Karpas-422 (cell line): ENCODE data around the gene PPIL3. TPM values are rescaled to one million over a fixed set of nuclear protein-coding genes. Genes with fewer than 3 reads are reported as not detected.

Source experiments
- DNase-seq: peaks from one replicate; pipeline ENCODE4 v3.0.0-alpha.2; 2015
- H2AFZ ChIP-seq: fragments of 200-600 bp; sonication (generic); 2 replicates; pipeline ENCODE4 v1.6.1; 2014; ENCODE audit warnings: antibody characterized with exemption, low read length, mixed read lengths
- H3K27ac ChIP-seq: fragments of 200-600 bp; sonication (generic); 2 replicates; pipeline ENCODE4 v1.5.1; 2014; ENCODE audit warnings: mild to moderate bottlenecking, low read length, moderate library complexity
- H3K27me3 ChIP-seq: fragments of 200-600 bp; sonication (generic); 2 replicates; pipeline ENCODE4 v1.6.1; 2014; ENCODE audit warnings: low read length, mixed read lengths
- H3K36me3 ChIP-seq: fragments of 200-600 bp; sonication (generic); 2 replicates; pipeline ENCODE4 v1.6.1; 2014; ENCODE audit warnings: low read length, mixed read lengths; ENCODE audit not compliant: insufficient read depth
- H3K4me1 ChIP-seq: fragments of 200-600 bp; sonication (generic); 2 replicates; pipeline ENCODE4 v1.6.1; 2014; ENCODE audit warnings: mild to moderate bottlenecking, low read length, mixed read lengths
- H3K4me2 ChIP-seq: fragments of 200-600 bp; sonication (generic); 2 replicates; pipeline ENCODE4 v1.6.1; 2014; ENCODE audit warnings: low read length, low read depth, mild to moderate bottlenecking; ENCODE audit not compliant: poor library complexity, severe bottlenecking
- H3K4me3 ChIP-seq: fragments of 200-600 bp; sonication (generic); 2 replicates; pipeline ENCODE4 v1.5.1; 2014; ENCODE audit warnings: mild to moderate bottlenecking, antibody characterized with exemption, low read length, mixed read lengths
- H3K79me2 ChIP-seq: fragments of 200-600 bp; sonication (generic); 2 replicates; pipeline ENCODE4 v1.6.1; 2014; ENCODE audit warnings: mild to moderate bottlenecking, low read length, mixed read lengths
- H3K9ac ChIP-seq: fragments of 200-600 bp; sonication (generic); 2 replicates; pipeline ENCODE4 v1.6.0; 2014; ENCODE audit warnings: low read length
- H3K9me2 ChIP-seq: fragments of 200-600 bp; sonication (generic), shearing (Covaris generic); replicated peaks from 2 replicates; pipeline ENCODE4 v1.6.0; 2014; ENCODE audit warnings: mild to moderate bottlenecking, low read length, moderate library complexity; ENCODE audit not compliant: insufficient read depth
- H3K9me3 ChIP-seq: fragments of 300-700, 200-600 bp; sonication (generic); 2 replicates; pipeline ENCODE4 v1.6.1; 2014; ENCODE audit warnings: low read length, mixed read lengths
- H4K20me1 ChIP-seq: fragments of 200-600 bp; sonication (generic); 2 replicates; pipeline ENCODE4 v1.6.1; 2014; ENCODE audit warnings: mild to moderate bottlenecking, antibody characterized with exemption, low read length, low read depth; ENCODE audit not compliant: insufficient read depth
- total RNA-seq: library from RNA; depleted of rRNA; stranded (reverse); fragments of >200 nt; shearing (Covaris generic); gene quantifications from 2 replicates; pipeline ENCODE4 v1.2.3, GENCODE V29; 2014; ENCODE audit warnings: low replicate concordance; rRNA removed

Gene PPIL3
- 38.2 and 96.6 TPM in 2 replicates for total RNA-seq

DNA sequence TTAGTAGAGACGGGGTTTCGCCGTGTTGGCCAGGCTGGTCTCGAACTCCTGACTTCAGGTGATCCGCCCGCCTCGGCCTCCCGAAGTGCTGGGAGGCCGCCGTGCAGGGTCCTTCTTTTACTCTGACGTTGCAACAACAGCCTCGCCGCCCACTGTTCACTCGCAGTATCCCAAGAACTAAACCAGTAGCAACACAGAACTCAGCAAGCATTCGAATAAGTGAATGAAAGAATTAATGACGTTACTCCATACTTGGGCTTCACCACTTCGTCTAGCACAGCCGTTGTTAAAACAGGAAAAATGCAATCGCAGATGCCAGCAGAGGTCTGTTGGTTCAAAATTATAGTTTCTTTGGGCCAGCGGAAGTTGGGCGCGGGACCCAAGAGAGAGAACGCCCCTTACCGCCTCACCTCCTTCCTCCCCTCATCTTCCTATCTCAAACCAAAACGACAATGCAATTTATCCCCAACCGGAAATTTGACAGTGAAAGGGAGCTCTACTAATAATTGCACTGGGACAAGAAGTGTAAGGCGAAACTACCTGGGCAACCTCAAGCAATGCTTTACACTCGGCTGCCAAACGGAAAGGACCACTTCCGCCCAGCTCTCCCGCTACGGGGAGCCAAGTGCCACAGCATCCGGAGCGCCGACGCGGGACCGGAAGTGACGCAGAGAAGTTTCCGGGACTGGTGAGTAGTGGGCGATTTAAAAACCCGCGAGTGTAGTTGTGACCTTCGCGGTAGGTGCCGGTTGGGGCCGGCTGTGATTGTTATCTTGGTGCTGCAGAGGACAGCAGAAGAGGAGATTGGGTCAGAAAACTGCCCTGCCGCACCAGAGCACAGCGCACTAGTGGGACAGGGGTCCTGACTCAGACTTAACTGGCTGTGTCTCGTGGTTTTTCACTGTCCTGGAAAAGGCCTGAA is at the start of gene PPIL3, which contains the start of gene NIF3L1:
PPIL3 (minus strand) TSS at position 374 of the 922 bp plus-strand sequence. CDS start 1,462 bp downstream, outside the sequence.
NIF3L1 (plus strand) TSS at position 668 of the 922 bp plus-strand sequence. CDS start 2,573 bp downstream, outside the sequence.
- H3K9me3 ChIP-seq: no peaks in the 10 kb centered on the region
- peak within 1 kb of the TSS; percentile 98 for H3K4me2 ChIP-seq
- H3K27ac ChIP-seq: peak within 1 kb of the TSS; percentile 84
- H2AFZ ChIP-seq: peak within 1 kb of the TSS; percentile 74
- peaks cover 20% of the 10 kb centered on the region; the same call in 1 of the 2 replicates for H3K36me3 ChIP-seq
- peaks cover 37% of the 10 kb centered on the region for H3K4me1 ChIP-seq
- no peaks in the 10 kb centered on the region for H4K20me1 ChIP-seq
- peak within 1 kb of the TSS; percentile 91 for H3K4me3 ChIP-seq
- H3K9me2 ChIP-seq: no peaks in the 10 kb centered on the region
- peaks cover 70% of the 10 kb centered on the region for H3K79me2 ChIP-seq
- no peaks in the 10 kb centered on the region for H3K27me3 ChIP-seq
- peak; percentile 100 for DNase-seq
- H3K9ac ChIP-seq: peak within 1 kb of the TSS; percentile 91

DNA sequence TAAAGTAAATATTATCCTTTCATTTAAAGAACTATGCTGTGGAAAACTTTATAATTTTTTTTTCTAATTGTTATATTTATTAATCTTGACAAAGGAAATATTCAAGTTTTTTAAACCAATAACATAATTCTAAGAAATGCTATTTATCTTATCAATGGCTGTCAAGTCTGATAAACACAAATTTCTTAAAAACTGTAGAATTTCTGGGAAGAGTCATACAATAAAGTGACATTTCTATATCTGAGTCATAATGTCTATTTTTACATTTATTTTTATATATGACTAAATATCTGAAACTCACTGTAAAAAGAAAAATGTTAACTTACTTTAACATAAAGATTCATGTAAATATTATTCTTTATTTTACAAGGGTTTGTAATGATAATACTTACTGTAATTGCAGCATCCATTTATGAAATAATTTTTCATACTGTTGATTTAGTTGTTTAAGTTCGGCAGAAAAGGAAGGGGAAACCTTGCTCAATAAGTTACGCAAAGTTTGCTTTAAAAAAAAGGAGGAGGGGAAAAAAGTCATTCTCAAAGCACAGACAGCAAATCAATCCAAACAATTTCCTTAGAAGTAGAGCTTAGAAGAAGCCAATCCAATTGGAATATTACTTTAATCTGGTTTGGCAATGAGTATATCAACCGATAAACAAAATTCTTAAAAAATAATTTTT is 42.2 kb upstream of the PPIL3 start:
- Histone ChIP-seq H3K4me3 (no peak overlapping the region), H3K9me2 (no peaks in the 10 kb centered on the region), H3K4me2 (no peak overlapping the region), H3K36me3 (peaks cover 59% of the 10 kb centered on the region), H3K79me2 (0 out of 2 replicates have a peak, but pooled peaks cover 4% of the 10 kb centered on the region), H2AFZ (no peak overlapping the region), H3K27ac (no peak overlapping the region), H3K27me3 (no peaks in the 10 kb centered on the region), H3K9me3 (no peaks in the 10 kb centered on the region), H3K4me1 (no peaks in the 10 kb centered on the region), H3K9ac (no peak overlapping the region), H4K20me1 (no peaks in the 10 kb centered on the region)
- DNase-seq: no peak

DNA sequence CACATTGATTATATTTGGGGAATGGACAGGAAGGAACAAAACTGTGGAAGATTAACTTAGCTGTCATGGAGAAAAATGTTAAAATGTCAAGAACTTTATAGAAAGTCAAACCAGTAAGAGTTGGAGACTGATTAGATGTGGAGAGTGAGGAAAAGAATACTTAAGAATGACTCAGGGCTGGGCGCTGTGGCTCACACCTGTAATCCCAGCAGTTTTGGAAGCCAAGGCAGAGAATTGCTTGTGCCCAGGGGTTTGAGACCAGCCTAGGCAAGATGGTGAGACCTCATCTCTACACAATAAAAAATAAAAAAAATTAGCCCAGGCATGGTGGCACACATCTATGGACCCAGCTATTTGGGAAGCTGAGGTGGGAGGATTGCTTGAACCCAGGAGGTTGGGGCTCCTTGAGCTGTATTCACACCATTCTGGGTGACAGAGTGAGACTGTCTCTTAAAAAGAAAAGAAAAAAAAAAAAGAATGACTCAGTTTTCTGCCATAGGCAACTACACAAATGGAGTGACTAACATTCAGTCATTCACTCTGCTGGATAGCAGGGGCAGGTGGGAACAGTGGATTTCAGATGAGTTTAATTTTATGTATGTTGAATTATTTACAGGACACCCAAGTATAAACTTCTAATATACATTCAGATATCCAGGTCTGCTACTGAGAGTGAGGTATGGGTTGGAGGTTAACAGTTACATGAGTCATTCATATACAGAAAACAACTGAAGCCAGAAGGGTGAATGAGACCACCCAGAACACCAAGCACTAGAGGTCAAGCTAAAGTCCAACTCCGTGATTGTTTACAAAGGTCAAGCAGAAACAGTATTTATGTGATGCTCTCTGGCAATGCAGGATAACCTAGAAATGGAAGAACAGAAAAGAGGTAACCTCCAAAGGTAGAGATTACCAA is 40.7 kb upstream of the PPIL3 start:
- Histone ChIP-seq H3K4me2 (no peak overlapping the region), H3K9me3 (no peaks in the 10 kb centered on the region), H3K27ac (no peak overlapping the region), H3K4me1 (no peaks in the 10 kb centered on the region), H3K4me3 (no peak overlapping the region), H3K9ac (no peak overlapping the region), H3K27me3 (no peaks in the 10 kb centered on the region), H3K9me2 (no peaks in the 10 kb centered on the region), H2AFZ (no peak overlapping the region), H3K36me3 (peaks cover 56% of the 10 kb centered on the region), H4K20me1 (no peaks in the 10 kb centered on the region), H3K79me2 (0 out of 2 replicates have a peak, but pooled peaks cover 4% of the 10 kb centered on the region)
- DNase-seq: no peak

DNA sequence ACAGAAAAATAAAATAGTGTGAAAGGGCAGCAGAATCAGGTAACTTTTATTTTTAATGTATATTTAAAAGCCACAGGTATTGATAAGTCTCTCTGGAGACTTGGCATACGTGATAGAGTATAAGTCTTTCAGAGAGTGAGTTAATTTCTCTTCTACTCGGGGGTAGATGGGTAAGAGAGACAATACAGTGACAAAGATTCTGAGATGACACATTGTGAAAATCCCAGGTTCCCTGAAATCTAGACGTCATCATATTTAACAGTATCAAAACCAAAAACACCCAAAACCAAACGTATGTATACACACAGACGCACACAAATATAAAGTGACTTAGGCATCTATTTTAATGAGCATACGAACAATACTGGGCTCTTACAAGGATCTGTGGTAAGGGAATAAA is 33.6 kb upstream of the PPIL3 start:
- Histone ChIP-seq H3K79me2 (peaks cover 4% of the 10 kb centered on the region; the same call in 1 of the 2 replicates), H3K36me3 (peaks cover 51% of the 10 kb centered on the region), H3K9me2 (no peaks in the 10 kb centered on the region), H3K9ac (no peak overlapping the region), H4K20me1 (no peaks in the 10 kb centered on the region), H3K4me3 (no peak overlapping the region), H3K27ac (no peak overlapping the region), H3K4me2 (no peak overlapping the region), H3K4me1 (no peaks in the 10 kb centered on the region), H2AFZ (no peak overlapping the region), H3K9me3 (no peaks in the 10 kb centered on the region), H3K27me3 (no peaks in the 10 kb centered on the region)
- DNase-seq: no peak

DNA sequence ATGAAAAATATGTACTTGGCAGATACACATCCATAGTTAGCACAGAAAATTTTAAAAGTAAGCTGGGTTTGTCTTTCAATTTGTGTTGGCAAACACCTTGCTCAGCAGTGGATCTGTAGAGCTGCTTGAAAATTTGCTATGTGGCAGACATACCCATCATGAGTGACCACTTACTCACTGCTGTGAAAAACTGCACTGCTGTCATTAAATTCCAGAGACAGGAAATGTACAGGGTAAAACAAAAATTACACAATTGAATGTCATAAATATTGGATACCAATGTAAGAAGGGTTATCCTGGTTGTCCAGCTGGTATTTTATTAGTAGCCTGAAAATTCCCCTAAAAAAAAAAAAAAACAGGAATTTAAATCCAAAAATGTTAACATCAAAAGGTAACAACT is 24.8 kb upstream of the PPIL3 start:
- peaks cover 4% of the 10 kb centered on the region; the same call in 1 of the 2 replicates for H3K79me2 ChIP-seq
- H3K27me3 ChIP-seq: no peaks in the 10 kb centered on the region
- H3K4me2 ChIP-seq: no peak overlapping the region
- H3K9me3 ChIP-seq: no peaks in the 10 kb centered on the region
- DNase-seq: no peak
- H3K36me3 ChIP-seq: peaks cover 44% of the 10 kb centered on the region
- no peaks in the 10 kb centered on the region for H3K4me1 ChIP-seq
- no peak overlapping the region for H2AFZ ChIP-seq
- H3K9ac ChIP-seq: no peak overlapping the region
- no peak overlapping the region for H3K27ac ChIP-seq
- no peaks in the 10 kb centered on the region for H4K20me1 ChIP-seq
- H3K4me3 ChIP-seq: no peak overlapping the region
- H3K9me2 ChIP-seq: no peaks in the 10 kb centered on the region

DNA sequence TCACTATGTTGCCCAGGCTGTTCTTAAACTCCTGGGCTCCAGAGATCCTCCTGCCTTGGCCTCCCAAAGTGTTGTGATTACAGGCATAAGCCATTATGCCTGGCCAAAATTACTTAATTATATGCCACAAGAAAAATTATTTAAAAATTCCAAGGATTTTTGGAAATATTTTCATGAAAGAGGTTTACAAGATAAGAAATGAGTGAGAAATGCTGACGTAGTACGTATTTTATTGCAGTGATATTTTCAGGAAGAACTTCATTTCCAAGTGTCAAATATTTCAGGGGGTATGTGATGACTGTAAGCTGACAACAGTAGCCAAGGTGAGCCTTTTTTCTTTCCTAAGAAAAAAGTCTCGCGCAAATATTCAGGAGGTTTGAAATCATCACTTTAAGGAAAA is 21.1 kb upstream of the PPIL3 start:
- peaks cover 47% of the 10 kb centered on the region for H3K36me3 ChIP-seq
- H4K20me1 ChIP-seq: no peaks in the 10 kb centered on the region
- H2AFZ ChIP-seq: no peak overlapping the region
- no peaks in the 10 kb centered on the region for H3K4me1 ChIP-seq
- H3K4me3 ChIP-seq: no peak overlapping the region
- no peak overlapping the region for H3K4me2 ChIP-seq
- no peak for DNase-seq
- H3K79me2 ChIP-seq: peaks cover 4% of the 10 kb centered on the region; the same call in 1 of the 2 replicates
- no peaks in the 10 kb centered on the region for H3K9me2 ChIP-seq
- H3K27me3 ChIP-seq: no peaks in the 10 kb centered on the region
- no peaks in the 10 kb centered on the region for H3K9me3 ChIP-seq
- H3K27ac ChIP-seq: no peak overlapping the region
- no peak overlapping the region for H3K9ac ChIP-seq

DNA sequence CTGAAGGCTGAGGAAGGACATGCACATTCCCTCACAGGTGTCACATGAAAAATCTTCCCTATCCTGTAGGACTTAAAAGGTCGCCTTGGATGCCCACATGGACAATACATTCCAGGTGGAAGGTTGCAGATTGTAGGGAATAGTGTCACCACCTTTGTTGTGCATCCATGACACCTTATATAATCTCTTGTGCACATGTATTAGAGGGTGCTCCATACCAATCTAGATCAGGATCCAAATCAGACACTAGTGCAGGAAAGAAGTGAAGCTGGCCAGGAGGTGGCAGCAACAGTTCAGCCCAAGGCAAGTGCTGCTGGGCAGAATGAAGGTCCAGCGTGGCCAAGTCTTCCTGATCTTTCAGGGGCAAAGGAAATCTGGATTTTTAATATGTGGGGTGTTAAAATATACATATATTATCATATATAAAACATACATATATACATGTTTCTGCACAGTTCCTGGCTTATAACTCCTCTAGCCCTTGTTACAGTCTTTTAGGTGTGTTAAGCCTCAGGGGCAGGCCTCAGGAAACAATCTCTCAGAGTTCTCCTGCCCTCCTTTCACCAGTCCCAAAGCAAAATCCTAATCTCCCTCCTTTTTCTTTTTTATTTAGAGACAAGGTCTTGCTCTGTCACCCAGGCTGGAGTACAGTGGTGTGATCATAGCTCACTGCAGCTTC is 16.9 kb upstream of the PPIL3 start:
- Histone ChIP-seq H3K9me3 (no peaks in the 10 kb centered on the region), H2AFZ (no peak overlapping the region), H3K4me2 (no peak overlapping the region), H3K27me3 (no peaks in the 10 kb centered on the region), H3K36me3 (peaks cover 40% of the 10 kb centered on the region; the same call in 1 of the 2 replicates), H3K9me2 (no peaks in the 10 kb centered on the region), H3K27ac (no peak overlapping the region; the same call in 1 of the 2 replicates), H3K9ac (no peak overlapping the region), H4K20me1 (no peaks in the 10 kb centered on the region), H3K79me2 (peaks cover 4% of the 10 kb centered on the region; the same call in 1 of the 2 replicates), H3K4me1 (peaks cover 10% of the 10 kb centered on the region), H3K4me3 (no peak overlapping the region)
- peak; percentile 83 for DNase-seq
